MCF 10A (cell line): Measurements from ENCODE around the gene PIGB. TPM values are rescaled to one million over a fixed set of nuclear protein-coding genes. Genes with fewer than 3 reads are reported as not detected.
A peak's percentile ranks its signal among the peaks of the same experiment; 100 is the strongest.
"Not testable (repeated sequence)": the region's sequence is repeated elsewhere in the genome, so short reads cannot be mapped to it uniquely, and the experiment has no call there.

Experiments
- BruUV-seq: library from RNA; stranded (reverse); fragments of 400-500 nt; replicated peaks from 2 replicates; lab custom pipeline; 2021; lab: Mats Ljungman, UMichigan
- CTCF ChIA-PET: fragments of 300-600 bp; sonication (Branson Sonifier 250); formaldehyde crosslinking; extraction: SDS; loops from one replicate; lab custom pipeline; 2021; ENCODE audit warnings: antibody characterized with exemption, inconsistent platforms; lab: Yijun Ruan, JAX
- POLR2A ChIA-PET: fragments of 300-600, 350-650 bp; sonication (Branson Sonifier 250); formaldehyde crosslinking; extraction: SDS; loops from one replicate; lab custom pipeline; 2020; ENCODE audit warnings: antibody characterized with exemption, inconsistent platforms; lab: Yijun Ruan, JAX
- DNase-seq: peaks from one replicate; pipeline ENCODE4 v3.0.0-alpha.2; 2018; ENCODE audit not compliant: unreplicated experiment
- H3K27ac Mint-ChIP-seq: one replicate; pipeline ENCODE4 v1.8.0; 2022; ENCODE audit warnings: mild to moderate bottlenecking, low read depth, mixed read lengths; ENCODE audit not compliant: unreplicated experiment
- H3K27me3 Mint-ChIP-seq: one replicate; pipeline ENCODE4 v1.8.0; 2022; ENCODE audit warnings: mixed read lengths; ENCODE audit not compliant: insufficient read depth, unreplicated experiment
- H3K36me3 Mint-ChIP-seq: one replicate; pipeline ENCODE4 v1.8.0; 2022; ENCODE audit warnings: mild to moderate bottlenecking, moderate library complexity, mixed read lengths; ENCODE audit not compliant: insufficient read depth, unreplicated experiment
- H3K4me1 Mint-ChIP-seq: one replicate; pipeline ENCODE4 v1.8.0; 2022; ENCODE audit warnings: mixed read lengths; ENCODE audit not compliant: insufficient read depth, unreplicated experiment
- H3K4me3 Mint-ChIP-seq: one replicate; pipeline ENCODE4 v1.8.0; 2022; ENCODE audit warnings: mild to moderate bottlenecking, moderate library complexity, mixed read lengths; ENCODE audit not compliant: unreplicated experiment
- H3K9me3 Mint-ChIP-seq: one replicate; pipeline ENCODE4 v1.8.0; 2022; ENCODE audit warnings: mixed read lengths; ENCODE audit not compliant: unreplicated experiment
- intact Hi-C: fragments of 100-400 bp; cut with micrococcal nuclease; formaldehyde crosslinking; loops from 2 replicates; pipeline ENCODE4 v1.14.1; 2022
- total RNA-seq: library from RNA; stranded (reverse); gene quantifications from 2 replicates; pipeline ENCODE4 v1.2.3, GENCODE V29; 2022
- TF ChIP-seq, protein P1 (sequence below): fragments of 200-600 bp; IDR thresholded peaks from one replicate; pipeline ENCODE4 v1.8.0; 2022; ENCODE audit warnings: antibody characterized with exemption, mild to moderate bottlenecking; ENCODE audit not compliant: unreplicated experiment

The PIGB gene
- total RNA-seq, 1 experiment from 2014 or later, result 16.2 TPM

DNA sequence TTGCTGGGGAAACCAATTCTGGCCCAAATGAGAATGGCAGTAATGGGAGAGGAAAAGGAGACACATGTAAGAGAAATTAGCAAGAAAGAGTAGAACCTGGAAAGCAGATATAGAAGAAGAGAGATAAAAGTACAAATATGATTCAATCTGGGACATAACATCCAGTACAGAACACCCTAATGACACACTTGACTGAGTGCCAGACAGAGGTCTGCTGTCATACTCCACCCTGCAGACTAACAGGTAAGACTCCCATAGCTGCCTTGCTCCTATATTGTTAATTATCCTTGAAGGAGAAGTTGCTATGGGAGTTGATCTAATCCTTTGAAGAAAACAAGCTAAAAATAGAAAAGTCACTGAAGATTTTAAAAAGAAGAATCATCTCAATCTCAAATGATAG is 68.0 kb downstream of the PIGB start:
- no TSS peak for BruUV-seq
- DNase-seq, result peak; percentile 13
- TF ChIP-seq, protein P1, sequence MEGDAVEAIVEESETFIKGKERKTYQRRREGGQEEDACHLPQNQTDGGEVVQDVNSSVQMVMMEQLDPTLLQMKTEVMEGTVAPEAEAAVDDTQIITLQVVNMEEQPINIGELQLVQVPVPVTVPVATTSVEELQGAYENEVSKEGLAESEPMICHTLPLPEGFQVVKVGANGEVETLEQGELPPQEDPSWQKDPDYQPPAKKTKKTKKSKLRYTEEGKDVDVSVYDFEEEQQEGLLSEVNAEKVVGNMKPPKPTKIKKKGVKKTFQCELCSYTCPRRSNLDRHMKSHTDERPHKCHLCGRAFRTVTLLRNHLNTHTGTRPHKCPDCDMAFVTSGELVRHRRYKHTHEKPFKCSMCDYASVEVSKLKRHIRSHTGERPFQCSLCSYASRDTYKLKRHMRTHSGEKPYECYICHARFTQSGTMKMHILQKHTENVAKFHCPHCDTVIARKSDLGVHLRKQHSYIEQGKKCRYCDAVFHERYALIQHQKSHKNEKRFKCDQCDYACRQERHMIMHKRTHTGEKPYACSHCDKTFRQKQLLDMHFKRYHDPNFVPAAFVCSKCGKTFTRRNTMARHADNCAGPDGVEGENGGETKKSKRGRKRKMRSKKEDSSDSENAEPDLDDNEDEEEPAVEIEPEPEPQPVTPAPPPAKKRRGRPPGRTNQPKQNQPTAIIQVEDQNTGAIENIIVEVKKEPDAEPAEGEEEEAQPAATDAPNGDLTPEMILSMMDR, result no peak
- ChIA-PET POLR2A (interaction anchor here (0.8 to 1.3 kb wide), 3 partner anchors 11 to 21 kb away, joined by 3 to 8 read pairs (median 8); partner anchors contain the start of genes CCPG1 and PIERCE2), CTCF (interaction anchor here (0.5 to 2.0 kb wide), 4 partner anchors 9 to 52 kb away, joined by 3 to 7 read pairs (median 4); partner anchors contain the start of genes CCPG1 and PIERCE2)
- Mint-ChIP-seq H3K27me3 (no peaks in the 10 kb centered on the region), H3K27ac (peak overlapping the region; percentile 28), H3K36me3 (peaks cover 25% of the 10 kb centered on the region), H3K4me1 (peaks cover 14% of the 10 kb centered on the region), H3K9me3 (no peaks in the 10 kb centered on the region), H3K4me3 (peak overlapping the region; percentile 30)
- intact Hi-C loops, result no loop called here

DNA sequence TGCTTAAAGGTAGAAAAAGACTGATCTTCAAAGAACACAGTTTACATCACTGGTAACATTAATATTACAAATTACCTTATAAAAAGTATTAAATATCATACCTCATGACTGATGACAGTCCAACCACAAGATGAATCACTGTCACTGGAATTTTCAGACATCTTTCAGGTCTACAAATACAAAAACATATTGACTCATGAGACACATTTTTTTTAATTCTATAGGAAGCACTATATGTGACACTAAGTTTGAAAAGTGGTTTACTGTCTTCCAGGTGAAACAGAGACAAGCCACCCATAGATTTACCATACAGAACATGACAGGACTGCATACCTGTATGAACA is 70.2 kb downstream of the PIGB start:
- POLR2A ChIA-PET, result interaction anchor here (0.6 to 1.7 kb wide), 5 partner anchors 13 to 249 kb away, joined by 4 to 11 read pairs (median 6); partner anchors contain the start of genes CCPG1 and PIERCE2
- Mint-ChIP-seq H3K4me3 (no peak overlapping the region), H3K9me3 (no peaks in the 10 kb centered on the region), H3K27ac (peak overlapping the region; percentile 75), H3K36me3 (peaks cover 18% of the 10 kb centered on the region), H3K27me3 (no peaks in the 10 kb centered on the region), H3K4me1 (peaks cover 14% of the 10 kb centered on the region)
- TF ChIP-seq, protein P1, result no peak
- intact Hi-C loops, result loop anchor here (2.0 kb wide), 1 partner anchor 20 kb away; the partner anchor contains the start of genes CCPG1 and PIERCE2
- peak; percentile 45 for DNase-seq
- no TSS peak for BruUV-seq
- CTCF ChIA-PET, result interaction anchor here (0.8 kb wide), 1 partner anchor 13 kb away, joined by 4 read pairs; no protein-coding TSS in a partner anchor

DNA sequence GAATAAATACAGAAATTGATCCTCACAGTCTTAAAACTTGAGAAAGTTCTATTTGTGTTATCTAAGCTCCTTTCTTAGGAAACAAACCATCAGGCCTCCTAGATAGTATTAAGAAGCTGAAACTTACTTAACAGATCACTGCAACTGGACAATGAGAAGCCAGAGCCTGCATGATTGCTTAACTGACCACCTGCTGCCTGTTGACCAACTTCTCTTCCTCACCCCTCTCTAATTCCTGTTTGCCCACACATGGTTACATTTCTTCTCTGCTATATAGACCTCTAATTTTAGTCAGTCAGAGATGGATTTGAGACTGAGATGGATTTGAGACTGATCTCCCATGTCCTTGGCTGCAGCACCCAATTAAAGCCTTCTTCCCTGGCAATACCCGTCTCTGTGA is 75.7 kb downstream of the PIGB start:
- ChIA-PET CTCF (interaction anchor here (0.6 to 1.2 kb wide), 2 partner anchors 13 to 22 kb away, joined by 3 to 6 read pairs; partner anchors contain the start of genes CCPG1 and PIERCE2), POLR2A (interaction anchor here (1.0 kb wide), 1 partner anchor 13 kb away, joined by 7 read pairs; the partner anchor contains the start of genes CCPG1 and PIERCE2)
- Mint-ChIP-seq H3K36me3 (peaks cover 5% of the 10 kb centered on the region), H3K27ac (no peak overlapping the region), H3K27me3 (no peaks in the 10 kb centered on the region), H3K4me3 (no peak overlapping the region), H3K4me1 (peaks cover 6% of the 10 kb centered on the region), H3K9me3 (no peaks in the 10 kb centered on the region)
- BruUV-seq, result no TSS peak
- no peak for DNase-seq
- TF ChIP-seq, protein P1, result no peak
- intact Hi-C loops, result no loop called here

DNA sequence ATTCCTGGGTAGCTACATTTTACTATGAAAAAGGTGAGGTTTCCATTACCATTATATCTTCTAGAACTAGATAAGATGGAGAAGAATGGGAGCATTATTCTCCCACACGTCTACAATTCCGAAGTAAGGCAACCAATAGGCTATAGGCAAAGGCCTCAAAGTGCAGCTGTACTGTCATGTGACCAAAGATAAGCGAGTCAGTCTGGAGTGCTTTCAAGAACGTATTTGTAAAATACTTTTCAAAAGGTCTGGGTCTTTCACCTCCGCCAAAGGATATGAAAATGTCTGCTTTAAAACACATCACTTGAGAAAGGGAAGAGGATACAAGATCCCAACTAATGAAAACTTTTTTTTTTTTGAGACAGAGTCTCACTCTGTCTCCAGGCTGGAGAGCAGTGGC is 79.2 kb downstream of the PIGB start:
- BruUV-seq, result no TSS peak
- H3K27ac Mint-ChIP-seq, result no peak overlapping the region
- no peak overlapping the region for H3K4me3 Mint-ChIP-seq
- no peaks in the 10 kb centered on the region for H3K27me3 Mint-ChIP-seq
- H3K4me1 Mint-ChIP-seq, result peaks cover 22% of the 10 kb centered on the region
- DNase-seq, result no peak
- ChIA-PET CTCF (interaction anchor here (0.6 kb wide), 1 partner anchor 135 kb away, joined by 4 read pairs; no protein-coding TSS in a partner anchor), POLR2A (interaction anchor here (0.6 to 1.4 kb wide), 2 partner anchors 9 to 10 kb away, joined by 3 read pairs; partner anchors contain the start of genes CCPG1 and PIERCE2)
- TF ChIP-seq, protein P1, result no peak
- H3K9me3 Mint-ChIP-seq, result no peaks in the 10 kb centered on the region
- intact Hi-C loops, result no loop called here
- H3K36me3 Mint-ChIP-seq, result peaks cover 5% of the 10 kb centered on the region

DNA sequence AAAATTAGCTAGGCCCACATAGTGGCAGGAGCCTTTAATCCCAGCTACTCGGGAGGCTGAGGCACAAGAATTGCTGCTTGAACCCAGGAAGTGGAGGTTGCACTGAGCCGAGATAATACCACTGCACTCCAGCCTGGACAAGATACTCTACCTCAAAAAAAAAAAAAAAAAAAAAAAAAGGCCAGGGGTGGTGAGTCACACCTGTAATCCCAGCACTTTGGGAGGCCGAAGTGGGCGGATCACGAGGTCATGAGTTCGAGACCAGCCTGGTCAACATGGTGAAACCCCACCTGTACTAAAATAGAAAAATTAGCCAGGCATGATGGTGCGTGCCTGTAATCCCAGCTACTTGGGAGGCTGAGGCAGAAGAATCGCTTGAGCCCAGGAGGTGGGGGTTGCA is 81.0 kb downstream of the PIGB start:
- intact Hi-C loops, H3K27ac Mint-ChIP-seq, POLR2A ChIA-PET, DNase-seq, BruUV-seq, H3K36me3 Mint-ChIP-seq, H3K9me3 Mint-ChIP-seq, H3K27me3 Mint-ChIP-seq, H3K4me3 Mint-ChIP-seq: not testable (repeated sequence)
- H3K4me1 Mint-ChIP-seq, result peaks cover 27% of the 10 kb centered on the region
- CTCF ChIA-PET, result interaction anchor here (0.6 kb wide), 1 partner anchor 43 kb away, joined by 3 read pairs; no protein-coding TSS in a partner anchor
